Rectal smooth muscle tissue (tissue), 1 donor: ENCODE data around the gene OLFML1.

Experiments used
- H3K27ac ChIP-seq: one replicate; pipeline ENCODE4 v1.7.0; 2013; ENCODE audit warnings: low read depth, low read length, inconsistent platforms
- H3K27me3 ChIP-seq: one replicate; pipeline ENCODE4 v1.7.0; 2013; ENCODE audit warnings: low read length; ENCODE audit not compliant: control insufficient read depth, insufficient read depth
- H3K36me3 ChIP-seq: one replicate; pipeline ENCODE4 v1.7.0; 2013; ENCODE audit warnings: low read length; ENCODE audit not compliant: control insufficient read depth, insufficient read depth
- H3K4me1 ChIP-seq: one replicate; pipeline ENCODE4 v1.7.0; 2013; ENCODE audit warnings: low read length; ENCODE audit not compliant: control insufficient read depth, insufficient read depth
- H3K4me3 ChIP-seq: one replicate; pipeline ENCODE4 v1.7.0; 2013; ENCODE audit warnings: low read length
- H3K9ac ChIP-seq: one replicate; pipeline ENCODE4 v1.7.0; 2013; ENCODE audit warnings: low read length

The OLFML1 gene

DNA sequence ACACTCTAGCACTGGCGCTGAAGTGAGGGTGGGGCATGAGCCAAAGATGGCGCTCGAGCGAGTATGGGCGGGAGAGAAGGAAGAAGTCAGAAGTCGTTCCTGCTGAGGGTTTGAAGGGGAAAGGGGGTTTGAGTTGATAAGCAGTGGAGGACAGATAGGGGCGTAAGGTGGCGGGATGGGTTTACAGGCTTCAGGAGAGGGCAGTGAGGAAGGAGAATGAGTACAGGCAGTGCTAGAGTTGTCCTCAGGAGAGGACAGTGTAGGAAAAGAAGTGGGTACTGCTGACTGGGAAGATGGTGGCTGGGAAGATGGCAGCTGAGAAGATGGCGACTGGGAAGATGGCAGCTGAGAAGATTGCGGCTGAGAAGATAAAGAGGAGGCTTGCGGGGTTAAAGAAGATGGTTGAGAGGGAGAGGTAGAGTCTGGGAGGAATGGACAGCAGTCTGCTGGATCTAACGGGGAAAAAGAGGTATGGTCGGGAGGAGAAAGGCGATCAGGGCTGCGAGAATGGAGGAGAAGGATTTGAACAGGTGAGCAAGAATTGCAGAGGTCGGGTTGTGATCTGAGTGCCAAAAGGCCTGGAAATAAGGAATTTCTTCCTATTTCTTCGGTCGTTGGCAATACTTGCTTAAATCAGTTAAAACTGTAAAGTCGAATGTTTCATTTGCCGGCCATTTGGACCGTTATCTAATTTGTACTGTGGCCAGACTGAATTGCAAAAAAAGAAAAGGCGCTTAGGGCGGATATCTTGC, 33.7 kb downstream of the OLFML1 start:
- no peak overlapping the region for H3K4me3 ChIP-seq
- no peaks in the 10 kb centered on the region for H3K36me3 ChIP-seq
- H3K27me3 ChIP-seq: no peaks in the 10 kb centered on the region
- no peaks in the 10 kb centered on the region for H3K4me1 ChIP-seq
- no peak overlapping the region for H3K9ac ChIP-seq
- H3K27ac ChIP-seq: no peak overlapping the region

DNA sequence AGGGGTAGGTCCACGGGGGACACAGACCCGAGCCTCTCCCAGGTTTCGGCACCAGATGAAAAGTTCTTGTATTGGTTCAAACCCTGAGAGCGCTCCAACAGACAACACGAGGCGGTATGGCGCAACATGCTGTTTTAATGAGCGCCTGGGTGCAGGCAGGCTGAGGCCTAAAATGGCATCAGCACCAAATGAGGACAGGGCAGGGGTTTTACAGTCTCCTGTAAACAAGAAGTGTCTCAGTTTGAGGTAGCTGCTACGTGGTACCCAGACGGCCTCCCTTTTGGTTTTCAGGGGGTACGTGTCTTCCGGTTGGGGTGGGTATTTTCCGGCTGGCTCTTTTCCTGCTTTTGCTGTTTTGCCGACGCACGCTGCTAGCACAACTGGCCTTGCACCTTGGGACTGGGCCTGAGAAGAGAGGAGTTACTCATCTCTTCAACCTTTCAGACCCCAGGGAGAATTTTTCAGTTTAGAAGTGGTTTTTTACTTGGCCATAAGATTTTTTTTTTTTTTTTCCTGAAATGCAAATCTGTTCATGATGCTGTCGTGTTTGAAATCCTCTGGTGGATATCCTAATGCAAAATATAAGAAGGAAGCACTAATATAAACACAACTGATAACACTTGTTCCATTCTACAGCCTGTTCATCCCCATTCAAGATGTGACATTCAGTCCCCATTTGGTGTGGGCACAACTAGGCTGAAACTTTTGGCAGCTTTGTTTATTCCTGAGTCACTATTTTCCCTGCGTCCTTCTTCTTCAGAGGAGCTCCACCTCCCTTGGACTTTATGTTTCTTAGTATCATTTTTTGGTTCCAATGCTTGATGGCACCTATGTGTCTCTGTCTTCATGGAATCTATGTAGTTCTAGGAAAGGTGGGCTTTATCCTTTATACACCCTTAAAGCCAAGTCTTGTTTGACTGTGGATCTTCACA, 35.0 kb downstream of the OLFML1 start:
- no peaks in the 10 kb centered on the region for H3K4me1 ChIP-seq
- no peaks in the 10 kb centered on the region for H3K36me3 ChIP-seq
- no peak overlapping the region for H3K9ac ChIP-seq

DNA sequence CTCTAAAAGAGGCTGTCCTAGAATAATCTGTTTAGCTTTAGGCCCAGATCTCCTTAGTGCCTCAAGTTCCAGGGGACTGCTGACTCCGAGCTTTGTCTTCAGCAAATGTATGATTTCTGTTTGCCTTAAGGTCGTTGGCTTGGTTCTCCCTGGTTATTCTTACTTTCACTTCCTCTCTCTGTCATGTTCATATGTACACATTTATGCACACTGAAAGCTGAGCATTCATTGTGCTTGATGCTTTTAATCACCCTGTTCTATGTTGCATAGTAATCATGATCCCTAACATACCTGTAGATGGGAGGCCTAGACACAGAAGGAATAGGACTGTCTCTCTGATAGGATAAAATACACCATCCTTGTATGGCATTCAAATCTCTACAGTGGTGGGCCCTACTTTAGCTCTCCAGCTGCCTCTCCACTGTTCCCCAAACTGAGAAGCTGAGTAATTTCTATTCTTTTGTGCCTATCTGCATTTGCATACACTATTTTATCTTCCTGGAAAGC, 35.7 kb downstream of the OLFML1 start:
- H3K4me1 ChIP-seq: no peaks in the 10 kb centered on the region
- no peak overlapping the region for H3K9ac ChIP-seq
- H3K27me3 ChIP-seq: no peaks in the 10 kb centered on the region
- no peak overlapping the region for H3K27ac ChIP-seq
- H3K4me3 ChIP-seq: no peak overlapping the region
- H3K36me3 ChIP-seq: no peaks in the 10 kb centered on the region

More for the DNA sequence above, 35.0 kb downstream of the OLFML1 start:
- H3K27ac ChIP-seq: no peak overlapping the region
- no peaks in the 10 kb centered on the region for H3K27me3 ChIP-seq
- H3K4me3 ChIP-seq: no peak overlapping the region

DNA sequence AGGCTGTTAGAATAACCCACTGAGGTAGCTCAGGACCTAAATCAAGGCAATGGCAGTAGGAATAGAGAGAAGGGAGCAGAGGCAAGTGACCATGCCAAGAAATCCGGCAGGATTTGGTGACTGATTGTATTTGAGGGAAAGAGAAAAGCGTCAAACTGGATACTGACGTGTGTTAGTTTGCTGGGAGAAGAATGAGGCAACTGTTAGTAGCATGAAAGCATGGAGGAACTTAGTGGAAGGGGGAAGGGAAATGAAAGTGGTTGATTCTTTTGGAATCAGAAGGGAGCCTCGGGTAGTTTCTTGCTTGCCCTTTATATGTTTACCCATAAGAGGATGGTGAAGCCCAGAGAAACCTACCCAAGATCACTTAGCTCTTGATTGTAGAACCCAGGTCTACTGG, 36.8 kb downstream of the OLFML1 start:
- Histone ChIP-seq H3K4me3 (no peak overlapping the region), H3K36me3 (no peaks in the 10 kb centered on the region), H3K9ac (no peak overlapping the region), H3K27me3 (no peaks in the 10 kb centered on the region), H3K27ac (no peak overlapping the region), H3K4me1 (no peaks in the 10 kb centered on the region)

DNA sequence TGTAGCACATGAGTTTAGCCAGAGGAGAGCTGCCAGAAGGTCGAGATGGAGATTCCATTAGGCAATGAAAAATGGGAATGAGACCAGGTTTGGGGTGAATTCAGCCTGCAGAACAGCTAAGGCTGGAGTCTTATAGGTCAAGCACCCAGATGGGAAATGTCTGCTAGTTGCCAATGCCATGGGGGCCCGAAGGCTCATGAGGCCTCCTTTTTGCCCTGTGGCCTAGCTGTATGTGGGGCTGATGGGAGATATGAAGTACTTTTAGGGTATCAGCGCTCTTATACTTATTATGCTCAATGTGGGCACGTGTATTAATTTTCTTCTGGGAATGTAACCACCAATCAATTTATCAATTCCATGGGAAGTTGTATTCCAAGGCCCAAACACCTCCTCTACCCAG, 37.2 kb downstream of the OLFML1 start:
- Histone ChIP-seq H3K4me3 (no peak overlapping the region), H3K27ac (no peak overlapping the region), H3K9ac (no peak overlapping the region), H3K36me3 (no peaks in the 10 kb centered on the region), H3K4me1 (no peaks in the 10 kb centered on the region), H3K27me3 (no peaks in the 10 kb centered on the region)

DNA sequence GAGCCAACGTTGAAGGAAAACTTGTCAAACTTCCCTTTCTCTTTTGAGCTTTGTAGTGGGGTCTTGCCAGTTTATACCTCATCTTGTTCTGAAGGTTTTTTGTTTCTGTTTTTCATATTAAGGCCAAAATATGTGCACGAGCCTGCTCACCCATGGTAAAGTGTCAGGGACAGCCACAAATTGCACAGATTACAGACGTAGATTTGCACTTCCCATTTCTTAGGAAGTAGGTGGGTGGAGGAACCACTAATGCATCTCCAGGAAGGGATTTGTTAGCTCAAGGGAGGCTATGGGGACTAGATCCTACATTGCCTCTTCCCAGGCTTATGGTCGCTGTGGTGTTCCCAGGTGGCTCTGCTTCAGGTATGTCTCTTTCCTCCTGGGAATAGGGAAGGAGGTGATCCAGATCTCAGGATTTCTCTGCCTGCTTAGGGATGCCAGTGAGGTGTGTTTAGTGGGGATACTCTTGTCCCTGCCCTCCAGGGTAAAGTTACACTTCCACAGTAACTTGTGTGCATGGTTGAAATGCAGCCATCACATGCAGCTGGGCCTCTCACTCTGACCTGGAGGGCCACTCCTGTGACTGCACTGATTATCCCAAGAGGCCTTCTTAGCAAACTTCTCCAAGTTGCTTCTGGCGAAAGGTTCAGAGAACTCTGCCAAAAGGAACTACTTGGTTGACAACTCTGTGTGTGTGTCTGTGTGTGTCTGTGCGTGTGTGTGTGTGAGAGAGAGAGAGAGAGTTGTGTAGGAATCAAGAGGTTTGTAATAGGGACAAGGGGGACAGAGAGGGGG, 38.3 kb downstream of the OLFML1 start:
- no peaks in the 10 kb centered on the region for H3K36me3 ChIP-seq
- no peaks in the 10 kb centered on the region for H3K27me3 ChIP-seq
- H3K9ac ChIP-seq: no peak overlapping the region
- H3K4me1 ChIP-seq: no peaks in the 10 kb centered on the region
- no peak overlapping the region for H3K4me3 ChIP-seq
- no peak overlapping the region for H3K27ac ChIP-seq

DNA sequence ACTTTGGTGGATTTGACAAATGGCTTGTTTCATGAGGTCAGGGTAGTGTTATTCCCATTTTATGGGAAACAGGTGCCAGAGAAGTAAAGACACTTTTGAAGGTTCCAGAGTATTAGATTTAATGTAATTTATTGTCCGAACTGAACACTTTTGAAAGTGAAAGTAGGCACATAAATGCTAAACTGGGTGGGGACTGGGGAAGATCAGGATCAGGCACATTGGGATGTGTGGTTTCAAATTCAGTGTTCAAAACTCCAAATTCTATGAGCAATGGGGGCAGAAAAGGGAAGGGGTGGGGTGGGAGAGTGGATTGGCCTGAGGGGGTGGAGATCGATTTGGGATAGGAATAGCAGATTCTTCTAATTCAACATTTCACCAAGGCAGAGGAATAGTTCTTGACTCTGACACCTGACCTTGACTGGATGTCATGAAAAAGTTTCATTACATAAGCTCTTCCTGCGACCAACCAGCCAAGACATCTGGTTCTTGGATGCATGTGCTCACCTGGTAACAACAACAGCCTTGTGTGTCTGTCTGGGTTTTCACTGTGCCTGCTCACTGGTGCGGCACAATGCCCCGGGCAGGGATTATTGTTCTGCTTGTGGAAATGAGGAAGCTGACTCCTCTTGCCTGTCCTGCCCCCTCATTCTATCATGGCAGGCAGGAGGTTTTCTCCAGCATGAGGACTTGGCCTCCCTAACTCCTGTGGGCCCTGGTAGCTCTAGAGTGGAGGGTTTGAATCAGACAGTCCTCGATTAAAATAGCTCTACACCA, 39.3 kb downstream of the OLFML1 start:
- H3K36me3 ChIP-seq: no peaks in the 10 kb centered on the region
- H3K9ac ChIP-seq: no peak overlapping the region
- no peaks in the 10 kb centered on the region for H3K4me1 ChIP-seq
- H3K27ac ChIP-seq: no peak overlapping the region
- no peak overlapping the region for H3K4me3 ChIP-seq
- H3K27me3 ChIP-seq: no peaks in the 10 kb centered on the region

DNA sequence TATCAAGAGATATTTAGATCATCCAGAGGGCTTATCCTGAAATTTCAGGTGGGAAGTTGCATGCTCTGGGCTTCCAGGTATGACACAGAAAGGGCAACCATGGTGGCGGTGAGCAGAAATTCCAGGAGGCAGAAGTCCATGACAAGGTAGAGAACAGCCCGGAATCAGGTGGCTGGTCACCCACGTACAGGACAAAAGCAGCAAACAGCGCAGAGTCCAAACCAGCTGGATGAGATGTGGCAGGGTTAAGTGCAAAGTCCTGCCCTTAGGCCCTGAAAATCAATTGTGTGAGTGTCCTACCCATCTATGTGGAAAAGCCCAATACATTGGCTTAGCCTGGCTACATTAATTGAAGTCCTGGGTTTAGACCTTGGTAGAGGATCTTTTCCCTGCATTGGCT, 40.1 kb downstream of the OLFML1 start:
- Histone ChIP-seq H3K27me3 (no peaks in the 10 kb centered on the region), H3K9ac (no peak overlapping the region), H3K4me3 (no peak overlapping the region), H3K27ac (no peak overlapping the region), H3K36me3 (no peaks in the 10 kb centered on the region), H3K4me1 (no peaks in the 10 kb centered on the region)

DNA sequence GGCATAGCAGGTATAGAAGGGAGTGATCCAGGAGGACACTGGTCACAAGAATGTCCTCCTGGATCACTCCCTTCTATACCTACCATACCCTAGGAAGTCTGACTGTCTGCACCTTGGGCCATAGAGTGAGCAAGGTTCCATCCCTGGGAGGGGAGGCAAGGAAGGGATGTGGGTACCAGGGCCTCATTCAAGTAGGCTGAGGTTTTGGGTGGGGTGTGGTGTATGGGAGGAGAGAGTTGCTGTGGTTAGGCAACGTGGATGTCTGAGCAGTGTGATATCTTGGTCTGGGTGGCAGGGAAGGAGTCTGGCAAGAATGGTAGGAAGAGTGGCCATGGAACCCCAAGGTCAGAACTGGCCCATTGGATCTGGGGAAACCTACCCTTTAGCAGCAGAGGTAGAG, 41.7 kb downstream of the OLFML1 start:
- H3K4me3 ChIP-seq: no peak overlapping the region
- no peaks in the 10 kb centered on the region for H3K27me3 ChIP-seq
- H3K27ac ChIP-seq: no peak overlapping the region
- no peak overlapping the region for H3K9ac ChIP-seq
- no peaks in the 10 kb centered on the region for H3K36me3 ChIP-seq
- H3K4me1 ChIP-seq: no peaks in the 10 kb centered on the region

DNA sequence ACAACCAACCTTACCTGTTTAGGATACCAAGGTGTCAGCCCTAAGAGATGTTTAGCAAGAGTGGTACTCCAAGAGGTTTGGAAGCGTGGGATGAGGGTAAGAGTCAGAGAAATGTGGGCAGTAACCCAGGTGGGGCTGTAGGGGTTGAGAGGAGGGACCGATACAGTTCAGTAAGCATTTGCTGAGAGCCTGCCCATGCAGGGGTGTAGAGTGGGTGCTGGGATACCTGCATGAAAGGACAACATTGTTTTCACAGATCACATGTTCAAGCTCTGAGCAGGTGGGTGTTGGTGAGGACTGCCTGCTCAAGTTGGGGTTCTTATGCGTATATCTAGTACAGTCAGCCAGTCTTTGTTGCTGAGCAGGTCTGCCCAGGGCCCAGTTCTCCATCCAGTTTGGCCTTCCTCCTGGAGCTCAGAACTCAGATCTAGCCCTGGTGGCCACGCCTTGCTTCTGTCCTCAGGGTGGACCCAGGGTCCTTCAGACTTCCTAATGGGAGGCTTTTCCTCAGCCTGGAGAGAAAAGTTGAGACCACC, 43.3 kb downstream of the OLFML1 start:
- no peaks in the 10 kb centered on the region for H3K27me3 ChIP-seq
- H3K4me1 ChIP-seq: no peaks in the 10 kb centered on the region
- no peak overlapping the region for H3K4me3 ChIP-seq
- no peaks in the 10 kb centered on the region for H3K36me3 ChIP-seq
- no peak overlapping the region for H3K9ac ChIP-seq
- H3K27ac ChIP-seq: no peak overlapping the region

DNA sequence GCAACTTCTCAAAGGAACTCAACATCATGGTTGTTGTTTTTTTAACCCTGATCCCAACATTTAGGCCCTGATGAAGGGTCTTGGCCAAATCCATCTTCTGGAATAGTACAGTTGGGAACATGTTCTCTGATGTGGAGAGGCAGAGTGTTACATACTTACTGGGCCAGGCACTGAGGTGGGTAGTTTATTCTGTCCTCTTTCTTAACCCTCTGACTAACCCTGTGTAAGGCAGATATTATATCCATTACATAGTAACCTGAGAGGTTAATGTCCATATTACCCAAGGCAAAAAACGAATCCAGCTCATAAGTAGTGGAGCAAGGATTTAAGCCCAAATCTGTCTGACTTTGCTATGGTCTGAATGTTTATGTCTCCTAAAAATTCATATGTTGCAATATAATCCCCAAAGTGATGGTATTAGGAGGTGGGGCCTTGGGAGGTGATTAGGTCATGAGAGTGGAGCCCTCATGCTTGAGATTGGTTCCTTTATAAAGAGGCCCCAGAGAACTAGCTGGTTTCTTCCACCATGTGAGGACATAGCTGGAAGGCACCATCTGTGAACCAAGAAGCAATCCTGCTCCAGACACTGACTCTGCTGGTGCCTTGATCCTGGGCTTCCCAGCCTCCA, 44.8 kb downstream of the OLFML1 start:
- no peaks in the 10 kb centered on the region for H3K36me3 ChIP-seq
- no peak overlapping the region for H3K27ac ChIP-seq
- no peaks in the 10 kb centered on the region for H3K27me3 ChIP-seq
- H3K9ac ChIP-seq: no peak overlapping the region
- H3K4me3 ChIP-seq: no peak overlapping the region
- H3K4me1 ChIP-seq: no peaks in the 10 kb centered on the region
